Muscle of arm (tissue), 12 donors: ENCODE results near the gene ZNF708. TPM values are rescaled to one million over a fixed set of nuclear protein-coding genes. Genes with fewer than 3 reads are reported as not detected.
"Not testable (repeated sequence)": the region's sequence is repeated elsewhere in the genome, so short reads cannot be mapped to it uniquely, and the experiment has no call there.

Experiments used
- DNase-seq: peaks from one replicate; pipeline ENCODE4 v3.0.0-alpha.2; 2013
- polyA plus RNA-seq, 12 donors: library from polyadenylated mRNA; unstranded; fragments of 120-200 nt; gene quantifications; one replicate each; pipeline ENCODE4 v1.2.1, GENCODE V29; 2013; ENCODE audit not compliant: insufficient read length in 12 of 12

The ZNF708 gene
- polyA plus RNA-seq, 12 donors: 8.3 to 17.7 (median 11.8) TPM; not detected in 1

GRCh38 chr19:21260848-21261381 is 68.3 kb downstream of the ZNF708 start:
- DNase-seq: not testable (repeated sequence)

- DNase-seq: no peak
Observed at GRCh38 chr19:21260164-21260847, 68.9 kb downstream of the ZNF708 start.

DNA sequence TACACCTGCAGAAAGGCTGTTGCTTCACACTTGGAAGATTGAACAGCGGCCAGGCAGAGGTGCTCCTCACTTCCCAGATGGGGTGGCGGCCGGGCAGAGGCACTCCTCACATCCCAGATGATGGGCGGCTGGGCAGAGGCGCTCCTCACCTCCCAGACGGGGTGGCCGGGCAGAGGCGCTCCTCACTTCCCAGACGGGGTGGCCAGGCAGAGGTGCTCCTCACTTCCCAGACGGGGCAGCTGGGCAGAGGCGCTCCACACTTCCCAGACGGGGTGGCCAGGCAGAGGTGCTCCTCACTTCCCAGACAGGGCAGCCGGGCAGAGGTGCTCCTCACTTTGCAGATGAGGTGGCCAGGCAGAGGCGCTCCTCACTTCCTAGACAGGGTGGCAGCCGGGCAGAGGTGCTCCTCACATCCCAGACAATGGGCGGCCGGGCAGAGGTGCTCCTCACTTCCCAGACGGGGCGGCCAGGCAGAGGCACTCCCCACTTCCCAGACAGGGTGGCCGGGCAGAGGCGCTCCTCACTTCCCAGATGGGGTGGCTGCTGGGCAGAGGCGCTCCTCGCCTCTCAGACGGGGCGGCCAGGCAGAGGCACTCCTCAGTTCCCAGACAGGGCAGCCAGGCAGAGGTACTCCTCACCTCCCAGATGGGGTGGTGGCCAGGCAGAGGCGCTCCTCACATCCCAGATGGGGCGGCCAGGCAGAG is 69.6 kb downstream of the ZNF708 start:
- not testable (repeated sequence) for DNase-seq

DNA sequence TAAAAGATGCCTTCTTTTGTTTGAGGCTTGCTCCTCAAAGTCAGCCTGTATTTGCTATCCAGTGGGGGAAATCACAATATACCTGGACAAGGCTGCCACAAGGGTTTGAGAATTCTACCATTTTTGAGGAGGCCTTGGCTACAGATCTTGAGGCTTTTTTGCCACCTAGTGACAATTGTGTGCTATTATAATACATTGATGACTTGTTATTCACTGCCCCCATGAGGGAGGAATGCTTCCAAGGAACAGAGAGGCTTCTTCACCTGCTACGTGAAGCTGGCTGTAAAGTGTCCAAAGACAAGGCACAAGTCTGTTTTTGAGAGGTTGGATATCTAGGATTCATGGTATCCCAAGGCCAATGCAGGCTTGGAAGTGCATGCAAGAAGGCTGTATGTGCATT is 72.5 kb downstream of the ZNF708 start:
- no peak for DNase-seq

Other genes starting within 250 kb of the ZNF708 start
- gene ZNF714, start 247.2 kb downstream of the ZNF708 start, polyA plus RNA-seq: 10 to 100 TPM in 5 of 12 donors, 1 to 10 TPM in 6, not detected in 1; 5.7 to 17.0 (median 9.3) TPM
- 10 to 100 TPM in 11 of 12 donors, not detected in 1; 14.8 to 43.2 (median 25.8) TPM for gene ZNF431, start 187.4 kb downstream of the ZNF708 start, polyA plus RNA-seq
- 10 to 100 TPM in 11 of 12 donors, not detected in 1; 14.9 to 32.3 (median 20.7) TPM for gene ZNF738, start 29.6 kb upstream of the ZNF708 start, polyA plus RNA-seq
- 10 to 100 TPM in 6 of 12 donors, 1 to 10 TPM in 5, not detected in 1; 8.3 to 36.9 (median 13.6) TPM for gene ZNF493, start 67.7 kb upstream of the ZNF708 start, polyA plus RNA-seq
- 10 to 100 TPM in 10 of 12 donors, not detected in 2; 11.8 to 21.5 (median 16.5) TPM for gene ZNF429, start 176.2 kb upstream of the ZNF708 start, polyA plus RNA-seq